ENCODE measurements around the gene BTBD16.
A peak's percentile ranks its signal among the peaks of the same experiment; 100 is the strongest.

The BTBD16 gene

DNA sequence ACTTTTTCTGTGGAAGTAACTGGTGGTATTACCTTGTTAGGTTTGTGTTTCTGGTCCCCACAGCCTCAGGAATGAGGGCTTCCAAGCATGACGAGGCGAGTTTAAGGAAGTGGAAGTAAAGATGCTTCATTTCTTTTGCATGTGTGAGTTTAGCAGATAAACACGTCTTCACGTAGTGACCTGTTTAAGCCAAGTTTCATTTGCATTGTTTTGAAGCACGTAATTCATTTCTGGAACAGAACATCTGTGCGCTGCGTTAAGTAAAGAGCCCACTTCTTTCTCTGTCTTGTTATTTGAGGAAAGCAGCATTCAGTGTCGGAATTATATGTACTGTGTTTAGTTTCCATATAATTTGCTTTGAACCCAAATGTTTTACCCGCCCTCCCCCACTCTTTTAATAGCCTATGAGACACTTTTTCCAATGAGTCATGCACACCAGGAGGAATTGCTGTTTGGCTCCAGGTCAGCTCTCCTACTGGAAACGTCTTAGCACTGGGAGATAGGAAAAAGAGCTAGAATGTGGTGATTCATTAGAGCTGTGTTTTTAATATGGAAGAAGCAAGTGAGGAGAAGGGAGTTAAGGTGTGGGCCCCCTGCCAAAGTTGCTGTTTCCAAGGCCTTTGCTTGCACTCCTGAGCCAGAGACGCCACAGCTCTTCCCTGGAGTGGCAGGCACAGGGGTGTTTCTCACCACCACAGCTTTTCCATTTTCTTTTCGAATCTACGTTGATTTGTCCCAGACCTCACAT is 36.7 kb downstream of the BTBD16 start:
- TF ChIP-seq, protein P1, sequence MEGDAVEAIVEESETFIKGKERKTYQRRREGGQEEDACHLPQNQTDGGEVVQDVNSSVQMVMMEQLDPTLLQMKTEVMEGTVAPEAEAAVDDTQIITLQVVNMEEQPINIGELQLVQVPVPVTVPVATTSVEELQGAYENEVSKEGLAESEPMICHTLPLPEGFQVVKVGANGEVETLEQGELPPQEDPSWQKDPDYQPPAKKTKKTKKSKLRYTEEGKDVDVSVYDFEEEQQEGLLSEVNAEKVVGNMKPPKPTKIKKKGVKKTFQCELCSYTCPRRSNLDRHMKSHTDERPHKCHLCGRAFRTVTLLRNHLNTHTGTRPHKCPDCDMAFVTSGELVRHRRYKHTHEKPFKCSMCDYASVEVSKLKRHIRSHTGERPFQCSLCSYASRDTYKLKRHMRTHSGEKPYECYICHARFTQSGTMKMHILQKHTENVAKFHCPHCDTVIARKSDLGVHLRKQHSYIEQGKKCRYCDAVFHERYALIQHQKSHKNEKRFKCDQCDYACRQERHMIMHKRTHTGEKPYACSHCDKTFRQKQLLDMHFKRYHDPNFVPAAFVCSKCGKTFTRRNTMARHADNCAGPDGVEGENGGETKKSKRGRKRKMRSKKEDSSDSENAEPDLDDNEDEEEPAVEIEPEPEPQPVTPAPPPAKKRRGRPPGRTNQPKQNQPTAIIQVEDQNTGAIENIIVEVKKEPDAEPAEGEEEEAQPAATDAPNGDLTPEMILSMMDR (IDR thresholded peaks at IDR 0.05; ENCODE audit: extremely low read depth, missing control alignments): no peak
- peak; percentile 39 for DNase-seq (ENCODE audit: low spot score)

DNA sequence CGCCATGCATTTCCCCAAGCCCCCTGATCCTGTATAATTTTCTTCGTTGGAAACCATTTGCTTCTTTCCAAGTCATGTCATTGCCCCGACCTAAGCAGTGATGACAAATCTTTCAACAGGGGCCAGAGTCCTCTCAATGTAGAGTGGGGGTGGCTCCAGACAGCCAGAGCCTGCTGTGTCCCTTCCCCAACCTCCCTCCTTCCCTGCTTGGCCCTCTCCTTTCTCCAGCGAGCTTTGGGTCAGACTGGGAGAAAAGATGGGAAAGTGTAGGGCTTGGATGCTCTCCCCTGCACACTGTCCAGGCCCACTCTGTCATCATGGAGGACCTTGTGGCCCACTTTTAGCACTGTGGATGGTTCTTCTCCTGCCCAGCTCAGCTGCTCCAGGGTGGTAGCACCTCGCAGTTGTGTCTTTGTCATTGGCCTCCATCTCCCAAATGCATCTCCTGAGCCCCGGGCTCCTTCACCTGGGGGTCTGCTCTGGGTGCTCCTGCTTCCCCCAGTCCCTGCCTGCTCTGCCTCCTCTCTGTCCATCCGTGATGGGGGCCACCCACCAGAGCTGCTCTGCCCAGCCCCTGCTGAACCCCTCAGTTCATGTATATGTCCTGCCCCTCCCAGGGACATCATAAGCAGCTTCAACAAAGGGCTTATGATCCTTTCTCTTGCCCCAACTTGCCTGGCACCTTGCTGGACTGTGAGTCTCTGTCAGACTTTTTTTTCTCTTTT is 37.5 kb downstream of the BTBD16 start:
- DNase-seq (ENCODE audit: low spot score): no peak
- TF ChIP-seq, protein P1 (IDR thresholded peaks at IDR 0.05; ENCODE audit: extremely low read depth, missing control alignments): no peak

DNA sequence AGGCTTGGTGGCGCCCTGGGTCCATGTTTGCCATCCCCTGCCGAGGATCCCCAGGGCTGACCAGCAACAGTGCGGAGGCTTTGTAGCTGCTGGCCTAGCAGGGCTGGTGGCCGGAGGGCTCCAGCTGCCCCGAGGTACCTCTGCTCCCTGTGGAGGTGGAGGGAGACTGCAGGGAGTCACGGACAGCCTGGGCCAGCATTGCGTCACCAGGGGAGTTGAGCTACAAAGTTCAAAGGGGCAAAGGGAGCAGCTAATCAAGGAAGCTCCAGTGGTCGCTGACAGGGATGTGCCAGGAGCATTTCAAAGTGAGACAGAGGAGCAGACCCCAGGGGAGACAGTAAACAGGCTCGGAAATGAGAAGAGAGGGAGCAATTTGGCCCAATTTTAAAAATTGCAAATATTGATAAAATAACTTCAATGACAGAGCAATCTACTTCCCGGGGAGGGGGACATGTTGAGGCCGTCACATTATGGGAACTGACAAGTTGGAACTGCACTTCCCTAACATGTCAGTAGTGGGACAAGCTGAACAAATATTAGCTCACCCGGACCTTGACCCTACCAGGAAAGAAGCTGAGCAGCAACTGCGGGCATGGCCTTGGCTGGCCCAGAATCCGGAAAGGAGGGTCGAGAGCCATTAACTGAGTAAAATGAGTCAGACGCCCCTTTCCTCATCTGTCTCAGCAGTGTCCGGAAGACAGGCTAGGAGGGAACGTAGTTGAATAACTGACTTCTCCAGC is 39.4 kb downstream of the BTBD16 start:
- no peak for DNase-seq (ENCODE audit: low spot score)
- TF ChIP-seq, protein P1 (IDR thresholded peaks at IDR 0.05; ENCODE audit: extremely low read depth, missing control alignments): no peak

DNA sequence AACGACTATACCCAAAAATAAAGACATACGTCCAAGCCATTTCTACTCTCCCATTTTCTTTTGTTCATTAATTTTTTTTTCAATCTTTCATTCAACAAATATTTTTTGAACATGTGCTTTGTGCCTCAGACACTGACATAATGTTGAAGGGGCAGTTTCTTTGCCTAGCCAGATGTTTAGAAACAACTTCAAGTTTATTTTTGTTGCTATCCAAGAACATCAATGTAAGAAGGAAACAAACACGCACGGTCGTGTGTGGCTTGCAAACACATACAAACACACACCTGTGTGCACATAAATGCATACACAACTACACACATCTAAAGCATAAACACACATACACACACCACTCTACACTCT is 39.9 kb downstream of the BTBD16 start:
- no peak for DNase-seq (ENCODE audit: low spot score)
- TF ChIP-seq, protein P1 (IDR thresholded peaks at IDR 0.05; ENCODE audit: extremely low read depth, missing control alignments): no peak

DNA sequence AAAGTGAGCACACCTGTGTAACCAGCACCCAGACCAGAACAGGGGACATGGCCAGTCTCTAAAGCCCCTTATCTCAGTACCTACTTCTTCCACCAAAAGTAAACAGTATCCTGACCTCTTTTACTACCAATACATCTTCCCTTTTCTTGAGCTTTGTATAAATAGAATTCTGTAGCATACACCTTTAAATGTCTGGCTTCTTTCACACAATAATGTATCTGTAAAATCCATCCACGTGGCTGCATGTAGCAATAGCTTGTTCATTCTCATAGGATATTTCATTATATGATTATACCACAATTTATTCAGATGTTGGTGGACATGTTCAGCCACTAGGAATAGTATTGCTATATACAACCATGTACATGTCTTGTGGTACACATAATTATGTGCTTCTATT is 40.6 kb downstream of the BTBD16 start:
- TF ChIP-seq, protein P1 (IDR thresholded peaks at IDR 0.05; ENCODE audit: extremely low read depth, missing control alignments): no peak
- DNase-seq (ENCODE audit: low spot score): no peak

DNA sequence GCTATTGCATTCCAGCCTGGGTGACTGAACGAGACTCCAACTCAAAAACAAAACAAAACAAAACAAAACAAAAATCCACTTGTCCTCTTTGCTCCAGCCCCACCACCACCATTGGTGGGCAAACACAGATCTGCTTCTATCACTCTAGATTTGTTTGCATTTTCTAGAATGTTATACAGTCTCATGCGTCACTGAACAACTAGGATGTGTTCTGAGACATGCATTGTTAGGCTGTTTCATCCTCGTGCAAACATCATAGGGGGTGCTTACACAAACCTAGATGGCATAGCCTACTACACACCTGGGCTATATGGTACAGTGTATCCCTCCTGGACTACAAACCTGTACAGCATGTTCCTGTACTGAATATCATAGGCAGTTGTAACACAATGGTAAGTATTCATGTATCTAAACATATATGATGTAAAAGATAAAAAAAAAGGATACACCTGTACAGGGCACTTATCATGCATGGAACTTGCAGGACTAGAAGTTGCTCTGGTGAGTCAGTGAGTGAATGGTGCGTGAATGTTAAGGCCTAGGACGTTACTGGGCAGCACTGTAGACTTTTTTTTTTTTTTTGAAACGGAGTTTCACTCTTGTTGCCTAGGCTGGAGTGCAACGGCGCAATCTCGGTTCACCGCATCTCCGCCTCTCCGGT is 45.3 kb downstream of the BTBD16 start:
- TF ChIP-seq, protein P1 (IDR thresholded peaks at IDR 0.05; ENCODE audit: extremely low read depth, missing control alignments): no peak
- no peak for DNase-seq (ENCODE audit: low spot score)

Data from GM20000 (cell line).